Glutamatergic neuron (in vitro differentiated cells): Measurements from ENCODE around the gene CFAP100. TPM values are rescaled to one million over a fixed set of nuclear protein-coding genes. Genes with fewer than 3 reads are reported as not detected.

ENCODE experiments used
- DNase-seq: peaks from one replicate; pipeline ENCODE4 v3.0.0; 2022
- H3K27ac Mint-ChIP-seq: one replicate; pipeline ENCODE4 v1.8.0; 2020; ENCODE audit warnings: mild to moderate bottlenecking, mixed read lengths, inconsistent platforms; ENCODE audit not compliant: unreplicated experiment
- H3K27me3 Mint-ChIP-seq: one replicate; pipeline ENCODE4 v1.8.0; 2020; ENCODE audit warnings: mild to moderate bottlenecking, moderate library complexity, mixed read lengths, inconsistent platforms; ENCODE audit not compliant: unreplicated experiment
- H3K36me3 Mint-ChIP-seq: one replicate; pipeline ENCODE4 v1.8.0; 2020; ENCODE audit warnings: mild to moderate bottlenecking, mixed read lengths, inconsistent platforms; ENCODE audit not compliant: unreplicated experiment
- H3K4me1 Mint-ChIP-seq: one replicate; pipeline ENCODE4 v1.8.0; 2020; ENCODE audit warnings: mild to moderate bottlenecking, low read depth, mixed read lengths, inconsistent platforms; ENCODE audit not compliant: unreplicated experiment
- H3K4me3 Mint-ChIP-seq: one replicate; pipeline ENCODE4 v1.8.0; 2020; ENCODE audit warnings: mild to moderate bottlenecking, mixed read lengths, inconsistent platforms; ENCODE audit not compliant: unreplicated experiment
- H3K9me3 Mint-ChIP-seq: one replicate; pipeline ENCODE4 v1.8.0; 2020; ENCODE audit warnings: mild to moderate bottlenecking, moderate library complexity, mixed read lengths, inconsistent platforms; ENCODE audit not compliant: unreplicated experiment
- CTCF ChIP-seq: fragments of 200-600 bp; sonication (generic); IDR thresholded peaks from one replicate; pipeline ENCODE4 v1.5.0; 2021; ENCODE audit not compliant: partially characterized antibody, unreplicated experiment
- total RNA-seq: library from RNA; stranded (reverse); fragmentation: NEBNext Ultra II Directional; extraction: Animal tissue kit (Norgen Biotek cat#: 25700); gene quantifications from one replicate; pipeline ENCODE4 v1.2.1, GENCODE V29; 2021; ENCODE audit not compliant: unreplicated experiment

Gene CFAP100
- total RNA-seq, 1 donor from 2014 or later: not detected

- Mint-ChIP-seq H3K4me3 (no peak overlapping the region), H3K4me1 (peaks cover 2% of the 10 kb centered on the region), H3K27me3 (peaks cover 12% of the 10 kb centered on the region), H3K27ac (no peak overlapping the region), H3K9me3 (peaks cover 4% of the 10 kb centered on the region), H3K36me3 (peaks cover 11% of the 10 kb centered on the region)
- TF ChIP-seq CTCF: no peak
- DNase-seq: no peak
Observed at GRCh38 chr3:126360714-126361060, 34.0 kb upstream of the CFAP100 start.

GRCh38 chr3:126361211-126361610 is 33.5 kb upstream of the CFAP100 start:
- no peak for DNase-seq
- Mint-ChIP-seq H3K36me3 (peaks cover 11% of the 10 kb centered on the region), H3K4me1 (peaks cover 3% of the 10 kb centered on the region), H3K9me3 (peaks cover 4% of the 10 kb centered on the region), H3K4me3 (no peak overlapping the region), H3K27me3 (peaks cover 12% of the 10 kb centered on the region), H3K27ac (no peak overlapping the region)
- no peak for TF ChIP-seq CTCF

- DNase-seq: no peak
- H3K27ac Mint-ChIP-seq: no peak overlapping the region
- no peak overlapping the region for H3K4me3 Mint-ChIP-seq
- peaks cover 10% of the 10 kb centered on the region for H3K36me3 Mint-ChIP-seq
- H3K27me3 Mint-ChIP-seq: peaks cover 5% of the 10 kb centered on the region
- no peak for TF ChIP-seq CTCF
- peaks cover 8% of the 10 kb centered on the region for H3K4me1 Mint-ChIP-seq
- peaks cover 6% of the 10 kb centered on the region for H3K9me3 Mint-ChIP-seq
Observed at GRCh38 chr3:126364130-126364695, 30.5 kb upstream of the CFAP100 start.

GRCh38 chr3:126364731-126365301 is 29.9 kb upstream of the CFAP100 start:
- Mint-ChIP-seq H3K4me3 (no peak overlapping the region), H3K27me3 (peaks cover 5% of the 10 kb centered on the region), H3K4me1 (peaks cover 8% of the 10 kb centered on the region), H3K36me3 (peaks cover 4% of the 10 kb centered on the region), H3K9me3 (peaks cover 2% of the 10 kb centered on the region), H3K27ac (no peak overlapping the region)
- DNase-seq: no peak
- no peak for TF ChIP-seq CTCF
